ENCODE measurements around the gene FSD1.
A peak's percentile ranks its signal among the peaks of the same experiment; 100 is the strongest.
"Not testable (repeated sequence)": the region's sequence is repeated elsewhere in the genome, so short reads cannot be mapped to it uniquely, and the experiment has no call there.

Gene FSD1

DNA sequence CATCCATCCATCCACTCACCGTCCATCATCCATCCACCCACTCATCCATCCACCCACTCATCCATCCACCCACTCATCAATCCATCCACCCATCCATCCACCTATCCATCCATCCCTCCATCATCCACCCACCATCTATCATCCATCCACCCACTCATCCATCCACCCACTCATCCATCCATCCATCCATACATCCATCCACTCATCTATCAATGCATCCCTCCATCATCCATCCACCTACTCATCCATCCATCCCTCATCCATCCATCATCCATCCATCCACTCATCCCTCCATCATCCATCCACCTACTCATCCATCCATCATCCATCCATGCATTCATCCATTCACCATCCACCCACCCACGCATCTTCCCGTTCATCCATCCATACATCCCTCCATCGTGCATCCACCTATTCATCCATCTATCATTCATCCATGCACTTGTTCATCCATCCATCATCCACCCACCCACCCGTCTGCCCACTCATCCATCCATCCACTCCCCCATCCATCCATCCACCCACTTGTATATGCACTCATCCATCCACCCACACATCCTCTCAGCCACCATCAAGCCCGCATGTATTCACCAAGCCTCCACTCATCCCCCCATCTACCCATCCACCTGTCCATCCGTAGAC lies 30.7 kb downstream of the FSD1 start:
- DNase-seq (ENCODE audit: low spot score) = no peak
- no peak overlapping the region for H3K4me3 Mint-ChIP-seq
- H3K27me3 Mint-ChIP-seq (ENCODE audit: low read depth) = no peaks in the 10 kb centered on the region
- peaks cover 16% of the 10 kb centered on the region for H3K36me3 Mint-ChIP-seq (ENCODE audit: low read depth)
- H3K9me3 Mint-ChIP-seq = peaks cover 13% of the 10 kb centered on the region
- H3K27ac Mint-ChIP-seq = no peak overlapping the region
- peaks cover 9% of the 10 kb centered on the region for H3K4me1 Mint-ChIP-seq (ENCODE audit: low read depth)

- Mint-ChIP-seq H3K4me3 (peak overlapping the region; percentile 88), H3K27me3 (ENCODE audit: low read depth) (no peaks in the 10 kb centered on the region), H3K4me1 (ENCODE audit: low read depth) (peaks cover 12% of the 10 kb centered on the region), H3K27ac (peak overlapping the region; percentile 92), H3K36me3 (ENCODE audit: low read depth) (peaks cover 16% of the 10 kb centered on the region), H3K9me3 (peaks cover 13% of the 10 kb centered on the region)
- no peak for DNase-seq (ENCODE audit: low spot score)
Measured at GRCh38 chr19:4337906-4338440, 33.6 kb downstream of the FSD1 start.

DNA sequence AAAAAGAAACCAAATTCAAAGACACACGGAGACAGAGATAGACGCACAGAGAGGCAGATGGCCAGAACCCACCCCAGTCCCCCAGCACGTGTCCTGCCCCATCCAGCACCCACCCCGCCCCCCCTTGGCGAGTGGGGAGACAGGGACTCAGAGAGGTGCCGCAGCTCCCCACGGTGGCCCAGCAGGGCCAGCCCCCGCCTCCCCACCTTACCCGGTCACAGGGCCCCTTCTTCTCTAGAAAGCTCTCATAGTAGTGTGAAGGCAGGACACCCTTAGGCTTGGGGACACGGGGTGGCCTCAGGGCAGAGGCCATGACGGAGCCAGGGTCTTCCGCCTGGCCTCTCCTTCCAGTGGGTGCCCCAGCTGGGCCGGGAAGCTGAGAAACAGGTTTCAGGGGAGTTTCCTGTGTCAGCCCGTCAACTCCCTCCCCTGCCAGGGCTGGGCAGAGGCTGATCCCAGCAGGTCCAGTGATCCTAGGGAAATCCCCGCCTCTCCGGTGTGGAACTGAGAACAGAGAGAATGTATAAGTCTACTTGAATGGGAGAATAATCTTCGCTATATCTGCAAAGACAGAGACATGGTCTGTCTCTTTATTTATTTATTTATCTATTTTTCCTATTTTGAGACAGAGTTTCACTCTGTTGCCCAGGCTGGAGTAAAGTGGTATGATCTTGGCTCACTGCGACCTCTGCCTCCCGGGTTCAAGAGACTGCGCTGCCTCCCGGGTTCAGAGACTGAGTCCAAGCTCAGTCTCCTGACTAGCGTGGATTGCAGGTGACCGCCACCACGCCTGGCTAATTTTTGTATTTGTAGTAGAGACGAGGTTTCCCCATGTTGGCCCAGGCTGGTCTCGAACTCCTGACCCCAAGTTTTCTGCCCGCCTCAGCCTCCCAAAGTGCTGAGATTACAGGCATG lies 34.3 kb downstream of the FSD1 start, which contains the start of gene STAP2:
TSS of gene STAP2 (minus strand) at position 387 of the 915 bp plus-strand sequence. CDS start at position 313, 74 bp downstream.
- no peaks in the 10 kb centered on the region for H3K27me3 Mint-ChIP-seq (ENCODE audit: low read depth)
- no peak for DNase-seq (ENCODE audit: low spot score)
- H3K36me3 Mint-ChIP-seq (ENCODE audit: low read depth) = peaks cover 16% of the 10 kb centered on the region
- H3K9me3 Mint-ChIP-seq = peaks cover 13% of the 10 kb centered on the region
- peaks cover 12% of the 10 kb centered on the region for H3K4me1 Mint-ChIP-seq (ENCODE audit: low read depth)
- H3K4me3 Mint-ChIP-seq = peak within 1 kb of the TSS; percentile 88
- H3K27ac Mint-ChIP-seq = peak within 1 kb of the TSS; percentile 92

- Mint-ChIP-seq H3K4me3 (peak overlapping the region; percentile 93), H3K27ac (peak overlapping the region; percentile 91), H3K9me3 (no peaks in the 10 kb centered on the region), H3K4me1 (ENCODE audit: low read depth) (peaks cover 18% of the 10 kb centered on the region), H3K36me3 (ENCODE audit: low read depth) (peaks cover 6% of the 10 kb centered on the region), H3K27me3 (ENCODE audit: low read depth) (no peaks in the 10 kb centered on the region)
- no peak for DNase-seq (ENCODE audit: low spot score)
Measured at GRCh38 chr19:4342314-4342614, 37.9 kb downstream of the FSD1 start.

DNA sequence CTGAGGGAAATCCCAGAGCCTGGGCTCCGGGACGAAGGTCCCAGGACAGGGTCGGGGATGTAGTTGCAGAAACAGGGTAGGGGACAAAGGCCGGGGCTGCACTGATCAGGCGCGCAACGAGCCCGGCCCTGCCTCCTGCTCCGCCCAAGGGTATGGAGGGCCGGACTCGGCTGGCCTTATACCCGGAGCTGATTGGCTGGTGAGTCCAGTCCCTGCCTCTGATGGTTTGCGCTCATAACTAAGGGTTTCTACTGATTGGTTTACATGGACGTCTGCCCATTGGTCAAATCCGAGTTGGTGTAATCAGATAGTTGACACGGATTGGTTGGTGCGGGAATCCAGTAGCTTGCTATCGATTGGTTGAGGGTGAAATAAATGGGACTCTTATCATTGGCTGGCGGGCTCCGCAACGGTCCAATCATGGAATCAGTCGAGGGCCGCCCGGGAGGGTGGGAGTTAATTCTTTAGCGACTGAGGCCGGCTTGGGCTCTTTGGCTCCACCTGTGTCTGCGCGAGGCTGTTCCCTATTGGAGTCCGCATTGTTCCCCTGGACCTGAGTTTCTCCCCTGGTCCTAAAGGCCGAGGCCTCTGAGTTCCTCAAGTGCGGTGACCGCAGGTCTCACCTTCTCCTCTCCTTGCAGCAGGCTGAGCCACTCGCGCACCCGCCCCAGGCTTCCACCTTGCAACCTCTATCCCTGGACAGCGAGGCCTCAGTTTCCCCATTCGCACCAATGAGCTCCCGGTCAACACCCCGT lies 38.4 kb downstream of the FSD1 start:
- H3K27ac Mint-ChIP-seq = peak overlapping the region; percentile 91
- peak overlapping the region; percentile 93 for H3K4me3 Mint-ChIP-seq
- H3K36me3 Mint-ChIP-seq (ENCODE audit: low read depth) = peaks cover 8% of the 10 kb centered on the region
- peaks cover 17% of the 10 kb centered on the region for H3K4me1 Mint-ChIP-seq (ENCODE audit: low read depth)
- H3K27me3 Mint-ChIP-seq (ENCODE audit: low read depth) = no peaks in the 10 kb centered on the region
- peak; percentile 94 for DNase-seq (ENCODE audit: low spot score)
- no peaks in the 10 kb centered on the region for H3K9me3 Mint-ChIP-seq

DNA sequence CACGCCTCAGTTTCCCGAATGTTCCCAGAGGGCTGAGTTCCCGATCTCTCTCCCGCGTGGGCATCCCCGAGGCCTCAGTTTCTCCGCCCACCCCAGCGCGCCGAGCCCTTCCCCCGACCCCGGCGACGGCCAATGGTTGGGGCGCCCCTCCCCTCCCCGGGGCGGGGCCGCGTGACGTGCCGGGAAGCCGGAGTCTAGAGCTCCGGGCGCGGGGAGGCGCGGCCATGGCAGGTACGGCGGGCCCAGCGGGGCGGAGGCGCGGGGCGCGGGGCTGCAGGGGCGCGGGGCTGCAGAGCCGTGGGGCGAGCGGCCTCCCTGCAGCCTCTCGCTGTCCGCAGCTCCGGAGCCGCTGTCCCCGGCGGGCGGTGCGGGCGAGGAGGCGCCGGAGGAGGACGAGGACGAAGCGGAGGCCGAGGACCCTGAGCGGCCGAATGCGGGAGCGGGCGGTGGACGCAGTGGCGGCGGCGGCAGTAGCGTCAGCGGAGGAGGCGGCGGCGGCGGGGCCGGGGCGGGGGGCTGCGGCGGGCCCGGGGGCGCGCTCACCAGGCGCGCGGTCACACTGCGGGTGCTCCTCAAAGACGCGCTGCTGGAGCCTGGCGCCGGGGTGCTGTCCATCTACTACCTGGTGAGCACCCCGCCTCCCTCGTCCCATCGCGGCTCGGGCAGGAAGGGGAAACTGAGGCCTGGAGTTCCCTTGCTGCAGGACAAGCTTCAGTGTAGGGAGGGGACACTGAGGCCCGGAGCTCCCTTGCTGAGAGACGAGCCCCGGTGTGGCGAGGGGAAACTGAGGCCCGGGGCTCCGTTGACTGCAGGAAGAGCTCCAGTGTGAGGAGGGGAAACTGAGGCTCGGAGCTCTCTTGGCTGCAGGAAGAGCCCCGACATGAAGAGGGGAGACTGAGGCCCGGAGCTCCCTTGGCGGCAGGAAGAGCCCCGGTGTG lies 39.2 kb downstream of the FSD1 start, which contains the start of gene MPND:
TSS of gene MPND (plus strand) at position 193 of the 938 bp plus-strand sequence. CDS start at position 225, 32 bp downstream.
- no peaks in the 10 kb centered on the region for H3K27me3 Mint-ChIP-seq (ENCODE audit: low read depth)
- peak within 1 kb of the TSS; percentile 91 for H3K27ac Mint-ChIP-seq
- no peaks in the 10 kb centered on the region for H3K9me3 Mint-ChIP-seq
- peak; percentile 95 for DNase-seq (ENCODE audit: low spot score)
- peaks cover 8% of the 10 kb centered on the region for H3K36me3 Mint-ChIP-seq (ENCODE audit: low read depth)
- H3K4me3 Mint-ChIP-seq = peak within 1 kb of the TSS; percentile 93
- H3K4me1 Mint-ChIP-seq (ENCODE audit: low read depth) = peaks cover 10% of the 10 kb centered on the region

DNA sequence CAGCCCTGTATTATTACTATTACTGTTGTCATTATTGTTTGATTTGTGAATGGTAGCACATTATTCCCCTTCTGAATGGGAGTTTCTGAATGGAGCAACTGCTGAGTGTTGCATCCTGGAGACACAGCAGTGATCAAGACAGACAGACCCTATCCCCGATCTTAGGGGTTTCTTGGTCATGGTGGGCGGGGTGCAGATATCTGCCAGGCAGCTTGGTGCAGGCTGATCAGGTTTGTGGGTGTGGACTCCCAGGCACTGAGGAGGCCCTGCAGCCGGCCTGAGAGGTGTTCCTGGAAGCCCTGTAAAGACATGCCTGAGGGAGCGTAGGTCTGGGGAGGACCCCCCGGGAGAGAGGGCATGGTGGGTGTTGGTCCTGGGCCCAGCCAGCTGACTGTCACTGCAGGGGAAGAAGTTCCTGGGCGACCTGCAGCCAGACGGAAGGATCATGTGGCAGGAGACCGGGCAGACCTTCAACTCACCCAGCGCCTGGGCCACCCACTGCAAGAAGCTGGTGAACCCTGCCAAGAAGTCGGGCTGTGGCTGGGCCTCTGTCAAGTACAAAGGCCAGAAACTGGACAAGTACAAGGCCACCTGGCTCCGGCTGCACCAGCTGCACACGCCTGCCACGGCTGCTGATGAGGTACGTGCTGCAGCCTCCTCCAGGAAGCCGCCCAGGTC lies 41.1 kb downstream of the FSD1 start:
- no peak overlapping the region for H3K27ac Mint-ChIP-seq
- H3K9me3 Mint-ChIP-seq = no peaks in the 10 kb centered on the region
- no peaks in the 10 kb centered on the region for H3K27me3 Mint-ChIP-seq (ENCODE audit: low read depth)
- H3K4me3 Mint-ChIP-seq = peak overlapping the region; percentile 46
- DNase-seq (ENCODE audit: low spot score) = no peak
- peaks cover 12% of the 10 kb centered on the region for H3K36me3 Mint-ChIP-seq (ENCODE audit: low read depth)
- peaks cover 9% of the 10 kb centered on the region for H3K4me1 Mint-ChIP-seq (ENCODE audit: low read depth)

DNA sequence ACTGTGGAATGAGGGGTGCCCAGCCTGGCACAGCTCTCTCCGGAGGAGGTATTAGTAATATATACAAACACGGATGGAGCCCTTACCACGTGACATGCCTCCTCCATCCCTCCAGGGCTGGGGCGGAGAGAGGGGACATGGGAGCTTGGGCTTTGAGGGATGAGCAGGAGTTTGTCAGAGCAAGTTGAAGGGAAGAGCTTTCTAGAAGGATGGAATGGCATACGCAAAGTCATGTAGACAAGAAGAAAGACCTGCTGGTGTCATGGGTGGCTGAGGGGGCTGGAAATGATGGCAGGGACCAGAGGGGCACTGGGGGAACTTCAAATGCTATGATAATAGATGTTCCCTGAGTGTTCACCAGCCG lies 41.6 kb downstream of the FSD1 start:
- Mint-ChIP-seq H3K4me3 (no peak overlapping the region), H3K27me3 (ENCODE audit: low read depth) (no peaks in the 10 kb centered on the region), H3K4me1 (ENCODE audit: low read depth) (peaks cover 9% of the 10 kb centered on the region), H3K27ac (no peak overlapping the region), H3K36me3 (ENCODE audit: low read depth) (peaks cover 12% of the 10 kb centered on the region), H3K9me3 (no peaks in the 10 kb centered on the region)
- no peak for DNase-seq (ENCODE audit: low spot score)

DNA sequence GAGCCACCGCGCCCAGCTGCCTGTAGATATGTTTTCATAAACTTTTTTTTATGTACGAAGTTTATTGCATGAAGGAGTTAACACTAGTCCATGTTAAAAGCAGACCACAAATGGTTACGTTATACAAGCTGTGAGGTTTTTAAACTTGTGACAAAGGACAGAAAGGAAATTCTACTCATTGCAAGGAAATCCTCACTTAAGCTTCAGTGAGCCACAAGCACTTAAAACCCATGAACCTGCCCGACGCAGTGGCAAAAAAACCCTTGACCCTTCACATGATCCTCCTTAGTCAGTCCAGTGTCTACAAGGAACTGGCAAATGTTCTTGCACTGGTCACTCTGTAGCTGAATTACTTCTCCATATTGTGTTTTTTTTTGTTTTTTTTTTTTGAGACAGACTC lies 43.1 kb downstream of the FSD1 start:
- no peak for DNase-seq (ENCODE audit: low spot score)
- no peaks in the 10 kb centered on the region for H3K27me3 Mint-ChIP-seq (ENCODE audit: low read depth)

DNA sequence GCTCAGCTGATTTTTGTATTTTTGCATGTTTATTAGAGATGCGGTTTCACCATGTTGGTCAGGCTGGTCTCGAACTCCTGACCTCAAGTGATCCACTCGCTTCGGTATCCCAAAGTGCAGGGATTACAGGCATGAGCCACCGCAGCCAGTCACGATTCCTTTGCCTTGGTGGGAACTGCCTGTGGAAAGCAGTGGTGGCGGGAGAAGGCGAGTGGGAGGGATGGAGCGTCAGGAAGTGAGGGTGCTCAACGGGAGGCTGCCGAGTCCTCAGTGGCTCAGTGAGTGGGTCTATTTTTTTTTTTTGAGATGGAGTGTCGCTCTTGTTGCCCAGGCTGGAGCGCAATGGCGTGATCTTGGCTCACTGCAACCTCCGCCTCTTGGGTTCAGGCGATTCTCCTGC lies 44.8 kb downstream of the FSD1 start:
- not testable (repeated sequence) for H3K9me3 Mint-ChIP-seq; H3K4me3 Mint-ChIP-seq; DNase-seq (ENCODE audit: low spot score); H3K4me1 Mint-ChIP-seq (ENCODE audit: low read depth); H3K27ac Mint-ChIP-seq; H3K27me3 Mint-ChIP-seq (ENCODE audit: low read depth)
- peaks cover 15% of the 10 kb centered on the region for H3K36me3 Mint-ChIP-seq (ENCODE audit: low read depth)

More for the DNA sequence above, 43.1 kb downstream of the FSD1 start:
- peaks cover 6% of the 10 kb centered on the region for H3K4me1 Mint-ChIP-seq (ENCODE audit: low read depth)
- no peak overlapping the region for H3K27ac Mint-ChIP-seq
- H3K36me3 Mint-ChIP-seq (ENCODE audit: low read depth) = peaks cover 12% of the 10 kb centered on the region
- no peak overlapping the region for H3K4me3 Mint-ChIP-seq
- H3K9me3 Mint-ChIP-seq = no peaks in the 10 kb centered on the region

DNA sequence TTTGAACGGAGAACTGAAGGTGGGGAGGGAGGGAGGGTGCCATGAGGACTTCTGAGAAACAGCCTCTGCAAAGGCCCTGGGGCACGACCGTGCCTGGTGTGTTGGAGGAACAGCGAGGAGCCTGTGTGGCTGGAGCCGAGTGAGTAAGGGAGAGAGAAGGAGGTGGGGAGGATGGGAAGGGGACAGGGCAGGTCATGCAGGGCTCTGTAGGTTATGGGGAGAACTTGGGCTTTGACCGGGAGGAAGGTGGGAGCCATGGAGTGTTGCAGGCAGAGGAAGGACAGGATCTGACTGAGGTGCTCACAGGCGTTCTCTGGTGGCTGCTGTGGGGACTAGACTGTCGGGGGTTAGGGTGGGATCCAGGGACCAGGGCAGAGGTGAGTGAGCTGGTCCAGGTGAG lies 45.7 kb downstream of the FSD1 start:
- H3K36me3 Mint-ChIP-seq (ENCODE audit: low read depth) = peaks cover 15% of the 10 kb centered on the region
- no peaks in the 10 kb centered on the region for H3K4me1 Mint-ChIP-seq (ENCODE audit: low read depth)
- H3K27me3 Mint-ChIP-seq (ENCODE audit: low read depth) = no peaks in the 10 kb centered on the region
- DNase-seq (ENCODE audit: low spot score) = no peak
- H3K4me3 Mint-ChIP-seq = no peak overlapping the region
- H3K9me3 Mint-ChIP-seq = no peaks in the 10 kb centered on the region
- H3K27ac Mint-ChIP-seq = no peak overlapping the region

DNA sequence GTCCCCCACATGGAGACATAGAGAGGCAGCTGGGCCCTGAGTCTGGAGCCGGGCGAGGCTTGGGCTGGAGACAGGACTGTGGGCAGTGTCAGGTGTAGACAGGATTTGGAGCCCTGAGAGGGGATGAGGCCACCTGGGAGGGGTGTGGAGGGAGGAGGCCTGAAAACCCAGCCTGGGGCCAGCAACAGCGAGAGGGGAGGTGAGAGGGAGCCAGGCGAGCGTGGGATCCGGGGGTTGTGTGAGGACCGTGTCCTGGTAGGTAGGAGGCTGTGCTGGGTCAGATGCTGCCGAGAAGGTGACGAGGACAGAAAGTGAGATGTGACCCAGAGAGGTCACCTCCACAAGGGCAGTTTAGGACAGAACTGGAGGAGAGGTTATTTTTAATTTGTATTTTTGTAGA lies 46.3 kb downstream of the FSD1 start:
- no peak overlapping the region for H3K4me3 Mint-ChIP-seq
- DNase-seq (ENCODE audit: low spot score) = no peak
- no peak overlapping the region for H3K27ac Mint-ChIP-seq
- no peaks in the 10 kb centered on the region for H3K9me3 Mint-ChIP-seq
- H3K27me3 Mint-ChIP-seq (ENCODE audit: low read depth) = no peaks in the 10 kb centered on the region
- H3K4me1 Mint-ChIP-seq (ENCODE audit: low read depth) = no peaks in the 10 kb centered on the region
- peaks cover 12% of the 10 kb centered on the region for H3K36me3 Mint-ChIP-seq (ENCODE audit: low read depth)
